ENCODE data around the gene MTHFR.

Gene MTHFR

DNA sequence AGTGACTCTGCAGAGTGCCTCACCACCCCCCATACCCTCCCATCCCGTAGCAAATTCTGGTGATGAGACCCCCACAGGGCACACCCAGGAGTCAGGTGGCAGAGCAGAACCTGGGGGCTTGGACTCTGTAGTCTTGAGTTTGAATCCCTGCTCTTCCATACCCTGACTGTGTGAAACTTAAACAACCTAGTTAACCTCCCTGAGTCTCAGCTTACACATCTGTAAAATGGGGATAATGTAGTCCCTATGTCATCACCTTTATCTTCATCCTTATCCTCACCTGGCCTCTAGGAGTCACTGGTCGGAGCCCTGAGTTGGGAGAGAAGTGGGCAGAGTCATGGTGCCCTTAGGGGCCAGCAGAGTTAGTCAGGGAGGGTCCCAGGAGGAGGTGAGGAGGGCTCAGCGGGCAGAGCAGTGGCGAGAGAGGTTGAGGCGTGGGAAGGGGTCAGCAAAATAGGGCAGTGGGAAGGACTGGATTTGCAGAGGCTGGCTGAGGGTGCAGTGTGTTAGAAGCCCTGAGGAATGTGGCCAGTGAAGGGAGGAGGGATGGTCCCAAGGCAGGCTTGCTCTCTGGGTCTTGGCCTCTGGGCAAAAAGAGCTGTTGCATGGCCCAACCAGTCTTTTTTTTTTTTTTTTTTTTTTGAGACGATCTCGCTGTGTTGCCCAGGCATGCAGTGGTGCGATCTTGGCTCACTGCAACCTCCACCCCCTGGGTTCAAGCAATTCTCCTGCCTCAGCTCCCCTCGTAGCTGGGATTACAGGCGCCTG lies 25.2 kb downstream of the MTHFR start:
- no peak for DNase-seq

DNA sequence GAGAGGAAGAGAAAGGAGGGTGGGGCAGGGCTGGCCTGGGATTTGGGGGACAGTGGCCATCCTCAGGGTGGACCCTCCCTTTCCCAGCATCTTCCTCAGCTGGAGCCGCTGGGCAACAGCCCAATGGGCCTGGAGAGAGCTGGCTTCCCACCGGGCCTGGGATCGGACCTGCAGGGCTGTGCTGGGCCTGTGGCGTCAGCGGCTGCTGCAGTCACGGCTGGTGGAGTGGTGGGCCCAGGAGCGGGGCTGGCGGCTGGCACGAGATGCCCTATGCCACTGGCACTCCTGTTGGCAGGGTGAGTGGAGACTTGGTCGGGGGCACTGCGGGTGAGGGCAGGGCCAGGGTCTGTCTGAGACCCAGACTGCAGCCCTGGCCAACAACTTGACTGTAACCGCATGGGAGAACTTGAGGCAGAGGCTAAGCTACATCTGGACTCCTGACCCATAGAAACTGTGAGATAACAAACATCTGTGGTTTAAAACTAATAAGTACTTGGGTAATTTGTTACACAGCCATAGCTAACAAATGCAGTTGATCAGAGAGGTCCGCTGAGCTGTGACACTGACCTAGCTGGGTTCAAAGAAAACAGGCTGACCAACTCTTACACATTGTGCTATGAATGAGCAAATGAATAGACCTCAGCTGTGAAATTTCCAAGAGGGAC lies 25.9 kb downstream of the MTHFR start:
- no peak for DNase-seq

DNA sequence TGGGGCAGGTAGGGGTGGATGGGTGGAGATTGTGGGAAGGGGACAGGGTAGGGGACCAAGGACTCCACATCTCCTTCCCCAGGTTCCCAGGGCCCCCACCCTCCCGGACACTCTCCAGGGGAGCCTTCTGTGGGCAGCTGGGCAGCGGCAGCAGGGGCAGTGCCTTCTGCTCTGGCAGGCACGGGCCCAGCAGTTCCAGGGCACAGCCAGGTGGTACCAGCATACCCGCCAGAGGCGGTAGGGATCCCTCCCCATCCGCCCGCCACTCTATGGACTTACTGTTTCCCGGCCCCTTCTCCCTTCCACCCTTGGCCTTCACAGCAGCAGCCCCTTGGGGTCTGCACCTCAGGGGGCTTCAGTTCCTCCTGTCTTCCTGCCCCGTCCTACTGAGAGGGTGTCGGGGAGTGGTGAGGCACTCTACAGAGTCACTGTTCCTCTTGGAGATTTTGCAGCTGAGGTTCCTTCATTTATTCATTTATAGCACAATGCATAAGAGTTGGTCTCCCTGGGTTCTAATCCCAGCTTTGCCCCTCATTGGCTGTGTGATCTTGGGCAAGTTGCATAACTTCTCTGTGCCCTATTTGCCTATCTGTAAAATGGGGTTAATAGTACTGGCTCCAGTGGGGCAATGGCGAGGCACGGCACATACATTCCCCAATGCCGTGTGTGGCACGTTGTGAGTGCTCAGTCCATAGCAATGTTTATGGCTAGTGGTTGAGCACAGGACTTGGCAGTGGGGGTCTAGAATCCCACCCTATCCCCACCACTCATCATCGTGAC lies 26.7 kb downstream of the MTHFR start:
- DNase-seq, result no peak

DNA sequence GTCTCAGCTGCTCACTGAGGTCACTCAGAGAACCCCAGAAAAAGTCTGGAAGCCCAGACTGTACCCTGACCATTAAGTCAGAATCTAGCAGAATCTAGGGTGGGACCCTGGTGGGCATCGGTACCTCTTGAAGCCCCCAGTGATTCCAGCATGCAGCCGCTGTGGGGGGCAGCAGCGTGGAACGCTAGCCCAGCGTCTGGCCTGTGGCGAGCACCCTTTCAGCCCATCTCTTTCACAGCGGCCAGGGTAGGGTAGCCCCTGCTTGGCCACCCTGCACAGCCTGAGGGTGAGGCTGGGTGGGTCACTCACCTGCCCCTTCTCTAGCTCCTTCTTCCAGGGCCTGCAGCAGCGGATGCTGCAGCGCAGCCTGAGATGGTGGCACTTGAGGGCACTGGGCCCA lies 27.4 kb downstream of the MTHFR start:
- no peak for DNase-seq

DNA sequence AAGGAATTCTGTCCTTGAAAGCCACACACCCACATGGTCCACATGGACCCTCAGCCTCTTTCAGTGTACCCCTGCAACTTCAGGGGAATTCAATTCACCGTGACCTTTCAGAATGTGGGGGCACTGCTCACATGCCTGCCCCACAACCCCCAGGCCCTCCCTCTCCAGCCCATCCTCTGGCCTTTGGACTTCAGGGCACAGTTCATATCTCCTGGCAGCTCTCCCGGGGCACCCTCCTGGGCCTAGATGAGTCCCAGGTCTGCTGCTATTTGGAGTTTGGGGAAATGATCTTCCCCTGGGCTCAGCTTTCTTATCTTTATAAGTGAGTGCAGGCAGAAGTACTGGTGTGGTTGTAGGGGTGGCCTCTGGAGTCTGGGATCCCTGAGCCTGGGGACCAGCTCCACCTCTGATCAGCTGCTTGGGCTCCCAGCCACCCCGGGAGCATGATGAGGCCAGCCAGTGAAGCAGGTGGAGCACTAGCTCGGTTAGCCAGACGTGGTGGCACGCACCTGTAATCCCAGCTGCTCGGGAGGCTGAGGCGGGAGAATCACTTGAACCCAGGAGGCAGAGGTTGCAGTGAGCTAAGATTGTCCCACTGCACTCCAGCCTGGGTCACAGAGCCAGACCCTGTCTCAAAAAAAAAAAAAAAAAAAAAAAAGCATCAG lies 28.0 kb downstream of the MTHFR start:
- DNase-seq, result no peak

DNA sequence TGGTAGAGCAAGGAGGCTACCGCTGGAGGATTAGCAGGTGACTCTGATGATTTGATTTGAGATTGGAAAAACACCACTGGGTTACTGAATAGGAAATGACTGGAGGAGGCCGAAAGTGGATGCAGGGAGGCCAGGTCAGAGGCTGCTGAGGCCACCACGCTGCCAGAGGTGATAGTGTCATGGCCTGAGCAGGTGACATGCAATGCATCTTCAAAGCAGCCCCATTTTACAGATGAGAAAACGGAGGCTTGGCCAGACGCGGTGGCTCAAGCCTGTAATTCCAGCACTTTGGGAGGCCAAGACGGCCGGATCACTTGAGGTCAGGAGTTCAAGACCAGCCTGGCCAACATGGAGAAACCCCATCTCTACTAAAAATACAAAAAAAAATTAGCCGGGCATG lies 31.0 kb downstream of the MTHFR start:
- no peak for DNase-seq

DNA sequence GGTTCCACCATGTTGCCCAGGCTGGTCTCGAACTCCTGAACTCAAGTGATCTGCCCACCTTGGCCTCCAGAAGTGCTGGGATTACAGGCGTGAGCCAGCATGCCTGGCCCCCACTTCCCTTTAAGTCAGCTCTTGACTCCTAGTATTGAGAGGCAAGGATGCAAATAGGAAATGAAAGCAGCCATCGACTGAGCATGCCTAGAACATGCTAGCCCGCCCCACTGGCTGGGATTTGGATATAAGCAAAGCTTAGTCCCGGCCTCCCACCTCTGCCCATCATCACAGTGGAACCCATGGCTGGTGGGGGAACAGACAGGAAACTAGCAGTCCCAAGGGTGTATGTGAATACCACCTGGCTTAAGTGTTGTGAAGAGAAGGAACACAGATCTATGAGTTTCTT lies 33.3 kb downstream of the MTHFR start:
- DNase-seq, result no peak

DNA sequence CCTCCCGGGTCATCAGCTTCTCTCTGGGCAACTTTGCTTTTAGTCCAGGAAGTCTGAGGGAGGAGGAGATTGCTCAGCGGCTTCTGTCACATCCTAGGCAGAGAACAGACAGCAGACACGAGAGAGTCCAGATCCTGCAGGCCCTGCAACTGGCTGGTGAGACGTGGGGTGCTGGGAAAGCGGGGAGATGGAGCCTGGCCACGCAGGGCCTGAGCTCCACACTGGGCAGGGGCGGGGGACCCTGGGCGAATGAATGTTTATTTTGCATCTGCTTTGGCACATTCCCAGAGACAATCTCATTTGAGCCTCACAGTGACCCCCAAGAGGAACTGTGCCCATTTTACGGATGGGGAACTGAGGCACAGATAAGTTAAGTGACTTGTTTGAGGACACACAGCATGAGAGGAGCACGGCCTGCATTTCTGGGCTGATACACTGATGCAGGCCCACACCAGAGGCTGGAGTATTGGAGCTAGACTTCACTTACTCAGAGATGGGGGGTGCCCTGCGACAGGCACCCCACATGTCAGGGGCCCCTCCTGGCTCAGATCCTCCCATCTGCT lies 34.2 kb downstream of the MTHFR start:
- no peak for DNase-seq

DNA sequence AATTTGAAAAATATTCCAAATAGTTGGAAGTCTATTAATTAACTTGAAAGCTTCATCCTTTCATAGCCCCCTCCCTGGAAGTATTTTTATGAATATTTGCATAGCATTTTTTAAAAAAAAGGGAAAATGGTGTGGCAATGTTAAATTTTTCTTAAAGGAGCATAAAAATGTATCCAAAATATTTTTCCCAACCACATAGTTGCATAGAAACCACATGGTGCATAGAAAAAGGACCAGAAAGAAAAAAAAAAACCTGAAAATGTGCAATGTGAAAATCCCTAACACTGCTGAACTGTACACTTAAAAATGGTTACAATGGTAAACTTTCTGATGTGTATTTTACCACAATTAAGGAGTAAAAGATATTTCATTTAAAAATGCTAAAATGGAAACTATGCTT lies 35.8 kb downstream of the MTHFR start:
- no peak for DNase-seq

DNA sequence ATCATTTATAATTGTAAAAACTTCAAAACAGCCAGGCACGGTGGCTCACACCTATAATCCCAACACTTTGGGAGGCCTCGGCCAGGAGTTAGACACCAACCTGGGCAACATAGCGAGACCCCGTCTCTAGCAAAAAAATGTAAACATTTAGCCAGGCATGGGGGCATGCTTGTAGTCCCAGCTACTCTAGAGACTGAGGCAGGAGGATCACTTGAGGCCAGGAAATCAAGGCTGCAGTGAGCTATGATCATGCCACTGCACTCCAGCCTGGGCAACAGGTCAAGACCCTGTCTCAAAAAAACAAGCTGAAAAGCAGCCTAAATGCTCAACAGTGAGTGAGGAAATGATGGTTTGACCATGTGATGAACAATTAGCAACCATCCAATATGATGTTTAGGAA lies 36.5 kb downstream of the MTHFR start:
- no peak for DNase-seq

DNA sequence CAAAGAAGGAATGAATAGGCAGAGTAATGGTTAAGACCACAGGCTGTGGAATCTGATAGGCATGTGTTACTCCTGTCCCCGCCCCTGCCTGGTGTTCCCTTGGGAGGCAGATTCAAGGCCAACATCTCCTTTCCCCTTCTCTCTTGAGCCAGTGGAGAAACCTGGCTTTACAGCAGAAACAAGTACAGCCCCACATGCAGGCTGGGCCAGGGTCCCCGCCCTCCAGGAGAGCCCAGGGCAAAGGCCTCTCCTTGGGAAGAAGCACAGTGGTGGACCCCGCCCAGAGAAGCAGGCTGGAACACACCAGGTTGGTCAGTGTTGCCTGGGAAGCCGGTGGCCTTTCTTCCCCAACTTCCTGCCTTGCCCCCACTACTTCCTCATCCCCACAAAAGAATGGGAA lies 36.9 kb downstream of the MTHFR start:
- no peak for DNase-seq

DNA sequence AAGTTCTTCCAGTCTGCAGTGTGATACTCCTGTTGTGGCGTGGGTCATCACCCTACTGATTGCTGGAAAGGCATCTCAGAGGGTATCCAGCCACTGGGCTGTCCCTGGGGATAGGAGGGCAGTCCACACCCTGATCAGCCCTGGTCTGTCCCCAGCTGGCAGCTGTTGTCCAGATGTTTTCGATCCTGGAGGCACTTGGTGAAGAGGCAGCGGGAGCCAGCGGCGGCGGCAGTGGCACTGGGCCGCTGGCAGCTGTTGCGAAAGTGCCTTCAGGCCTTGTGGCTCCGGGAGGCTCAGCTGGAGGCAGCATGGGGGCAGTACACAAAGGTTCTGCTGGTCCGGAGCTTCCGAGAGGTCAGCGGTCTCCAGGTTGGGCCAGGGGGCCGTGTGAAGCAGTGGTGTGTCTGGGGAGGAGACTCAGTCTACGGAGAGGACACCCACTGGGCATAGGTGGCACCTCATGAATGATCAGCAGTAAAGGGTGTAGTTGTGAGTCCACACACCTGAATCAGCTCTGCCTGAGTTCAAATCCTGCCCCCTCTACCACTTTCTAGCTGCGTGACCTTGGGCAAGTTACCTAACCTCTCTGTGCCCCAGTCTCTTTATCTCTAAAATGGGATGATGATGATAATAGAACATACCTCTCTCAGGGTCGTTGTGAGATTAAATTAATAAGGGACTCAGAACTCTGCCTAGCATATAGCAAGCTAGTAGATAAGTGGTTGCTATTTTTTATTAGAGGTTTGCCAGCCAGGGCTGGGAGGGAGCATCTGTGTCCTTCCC lies 37.7 kb downstream of the MTHFR start:
- no peak for DNase-seq

DNA sequence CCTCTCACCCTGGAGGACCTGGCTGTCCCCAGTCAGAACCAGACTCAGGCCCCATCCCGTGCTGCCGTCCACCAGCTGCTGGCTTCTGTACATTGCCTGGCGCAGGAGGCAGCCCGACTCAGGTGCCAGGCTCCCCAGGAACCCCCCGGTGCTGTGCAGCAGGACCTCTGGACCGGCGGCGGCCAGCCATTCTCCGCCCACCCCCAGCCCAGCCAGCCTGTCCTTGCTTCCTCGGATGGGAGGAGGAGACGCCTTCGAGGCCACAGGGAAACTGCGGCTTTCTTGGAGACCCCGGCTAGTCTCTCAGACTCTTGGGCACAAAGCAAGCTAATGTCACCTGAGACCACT lies 39.4 kb downstream of the MTHFR start:
- no peak for DNase-seq

DNA sequence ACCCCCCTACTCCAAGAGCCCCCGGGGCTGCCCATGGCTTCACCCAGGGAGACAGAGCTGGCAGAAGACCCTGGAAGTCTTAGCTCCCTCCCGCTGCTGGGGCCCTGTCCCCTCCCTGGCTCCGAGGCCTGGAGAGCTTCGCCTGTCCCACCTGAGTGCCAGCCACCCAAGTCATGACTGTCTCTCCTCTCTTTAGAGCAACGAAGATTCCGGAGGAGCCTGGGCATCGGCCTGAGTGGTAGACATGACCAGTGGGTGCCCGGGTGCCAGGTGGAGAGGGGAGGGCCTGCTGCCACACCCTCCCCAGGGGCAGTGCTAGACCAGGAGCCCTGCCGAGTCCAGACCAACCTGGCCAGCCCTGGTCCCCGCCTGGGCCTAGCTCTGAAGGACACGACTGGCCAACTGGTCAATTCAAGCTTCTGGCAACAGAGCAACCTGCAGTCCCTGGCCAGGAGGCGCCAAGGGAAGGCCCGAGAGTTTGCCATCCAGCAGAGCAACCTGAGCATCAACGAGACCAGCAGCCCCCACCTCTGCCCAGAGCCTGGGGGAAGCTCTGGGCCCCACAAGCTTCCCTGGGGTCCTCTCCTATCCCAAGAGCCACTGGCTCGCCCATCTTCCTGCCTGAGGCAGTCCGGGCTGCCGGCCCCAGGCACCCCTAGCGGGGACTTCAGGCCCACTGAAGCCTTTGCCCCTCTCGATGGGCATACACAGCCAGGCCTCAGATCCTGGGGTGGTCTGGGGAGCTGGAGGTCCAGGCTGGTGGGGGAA lies 39.9 kb downstream of the MTHFR start:
- no peak for DNase-seq

DNA sequence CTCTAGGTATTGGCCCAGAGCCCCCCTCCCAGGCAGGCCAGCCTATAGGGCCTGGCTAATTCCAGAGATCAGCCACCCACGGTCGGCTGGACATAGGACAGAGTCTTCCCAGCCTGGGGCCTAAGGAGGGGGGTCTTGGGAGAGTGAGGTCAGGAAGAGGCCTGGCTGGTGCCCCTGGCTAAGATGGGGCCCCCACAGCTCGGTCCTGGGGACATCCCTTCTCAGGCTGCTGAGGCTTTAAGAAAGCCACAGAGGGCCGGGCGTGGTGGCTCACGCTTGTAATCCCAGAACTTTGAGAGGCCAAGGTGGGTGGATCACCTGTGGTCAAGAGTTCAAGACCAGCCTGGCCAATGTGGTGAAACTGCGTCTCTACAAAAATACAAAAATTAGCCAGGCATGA lies 41.2 kb downstream of the MTHFR start:
- DNase-seq, result no peak

DNA sequence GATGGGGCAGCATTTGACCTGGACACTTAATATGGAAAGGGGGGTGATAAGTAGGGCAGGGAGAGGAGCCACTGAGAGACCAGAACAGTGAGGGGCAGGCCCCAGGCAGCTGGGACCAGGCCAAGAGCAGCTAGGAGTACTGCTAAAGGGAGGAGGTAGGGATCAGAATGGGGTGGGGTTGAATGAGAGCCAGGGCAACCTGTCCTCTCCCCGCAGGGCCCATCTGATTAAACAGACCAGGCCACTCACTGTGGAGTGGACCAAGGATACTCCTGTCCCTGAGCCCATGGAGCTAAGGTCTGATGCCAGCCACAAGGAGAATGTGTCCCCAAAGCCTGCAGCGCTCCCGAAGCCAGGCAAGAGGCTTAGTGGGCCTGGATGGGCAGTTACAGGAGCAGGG lies 41.6 kb downstream of the MTHFR start:
- no peak for DNase-seq

DNA sequence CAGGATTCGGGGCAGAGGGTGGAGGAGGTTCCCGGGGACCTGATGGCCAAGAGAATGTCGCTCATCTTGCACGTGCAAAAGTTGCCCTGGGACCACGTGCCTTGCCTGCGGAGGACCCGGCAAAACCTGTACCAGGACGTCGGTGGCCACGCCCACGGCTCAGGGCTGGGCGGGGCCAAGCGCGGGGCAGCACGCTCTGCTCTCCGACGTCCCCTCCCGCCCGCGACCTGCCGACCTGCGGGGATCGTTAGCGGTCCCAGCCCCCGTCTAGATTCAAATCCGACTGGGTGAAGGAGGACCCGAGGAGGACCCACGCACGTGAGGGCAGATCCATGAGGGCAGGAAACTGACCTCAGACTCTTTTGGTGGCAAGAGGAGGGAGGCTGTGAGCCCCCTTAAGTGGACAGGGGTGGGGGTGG lies 43.8 kb downstream of the MTHFR start, which contains the start of gene C1orf167:
Gene C1orf167 (plus strand): TSS at position 206 of the 419 bp plus-strand sequence. CDS start 2,208 bp downstream, outside the sequence.
- no peak for DNase-seq

DNA sequence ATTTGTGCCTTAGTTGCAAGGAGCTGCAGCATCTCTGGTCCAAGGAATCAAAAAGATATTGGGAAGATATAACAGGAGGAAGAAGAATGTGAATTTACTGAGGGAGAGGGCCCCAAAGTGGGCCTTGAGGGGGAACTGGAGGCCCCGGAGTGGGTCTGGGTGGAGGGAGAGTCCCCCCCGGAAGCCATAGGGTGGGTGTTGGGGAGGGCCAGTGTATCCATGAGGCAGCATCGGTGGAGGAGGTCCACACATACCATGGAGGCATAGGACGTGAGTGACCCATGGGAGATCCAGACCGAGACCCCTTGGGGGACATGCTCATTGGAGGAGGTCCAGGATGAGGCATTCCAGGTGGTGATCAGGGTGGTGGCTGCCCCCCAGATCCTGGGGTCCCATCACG lies 44.5 kb downstream of the MTHFR start:
- no peak for DNase-seq

DNA sequence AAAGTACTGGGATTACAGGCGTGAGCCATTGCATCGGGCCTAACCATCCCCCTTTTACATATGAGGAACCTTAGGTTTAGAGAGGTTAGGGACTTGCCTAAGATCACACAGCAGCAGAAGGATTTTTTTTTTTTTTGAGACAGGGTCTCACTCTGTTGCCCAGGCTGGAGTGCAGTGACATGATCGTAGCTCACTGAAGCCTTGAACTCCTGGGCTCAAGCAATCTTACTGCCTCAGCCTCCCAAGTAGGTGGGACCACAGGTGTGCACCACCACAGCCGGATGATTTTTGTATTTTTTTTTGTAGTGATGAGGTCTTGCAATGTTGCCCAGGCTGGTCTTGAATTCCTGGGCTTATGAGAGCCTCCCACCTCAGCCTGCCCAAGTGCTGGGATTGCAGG lies 46.0 kb downstream of the MTHFR start:
- DNase-seq, result no peak

DNA sequence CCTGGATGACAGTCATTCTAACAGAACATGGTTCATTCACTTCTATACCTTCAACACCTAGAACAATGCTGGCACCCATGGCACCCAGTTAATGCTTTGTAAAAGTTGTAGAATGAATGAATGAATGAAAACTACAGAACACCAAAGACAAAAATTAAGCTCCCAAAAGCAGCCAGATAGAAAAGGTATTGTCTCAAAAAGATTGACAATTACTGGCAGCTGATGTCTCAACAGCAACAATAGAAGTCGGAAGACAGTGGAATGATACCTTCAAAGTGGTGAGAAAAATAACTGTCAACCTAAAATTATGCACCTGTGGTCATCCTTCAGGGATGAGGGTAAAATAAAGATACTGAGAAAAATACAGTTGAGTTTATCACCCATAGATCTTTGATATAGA lies 48.7 kb downstream of the MTHFR start:
- no peak for DNase-seq

DNA sequence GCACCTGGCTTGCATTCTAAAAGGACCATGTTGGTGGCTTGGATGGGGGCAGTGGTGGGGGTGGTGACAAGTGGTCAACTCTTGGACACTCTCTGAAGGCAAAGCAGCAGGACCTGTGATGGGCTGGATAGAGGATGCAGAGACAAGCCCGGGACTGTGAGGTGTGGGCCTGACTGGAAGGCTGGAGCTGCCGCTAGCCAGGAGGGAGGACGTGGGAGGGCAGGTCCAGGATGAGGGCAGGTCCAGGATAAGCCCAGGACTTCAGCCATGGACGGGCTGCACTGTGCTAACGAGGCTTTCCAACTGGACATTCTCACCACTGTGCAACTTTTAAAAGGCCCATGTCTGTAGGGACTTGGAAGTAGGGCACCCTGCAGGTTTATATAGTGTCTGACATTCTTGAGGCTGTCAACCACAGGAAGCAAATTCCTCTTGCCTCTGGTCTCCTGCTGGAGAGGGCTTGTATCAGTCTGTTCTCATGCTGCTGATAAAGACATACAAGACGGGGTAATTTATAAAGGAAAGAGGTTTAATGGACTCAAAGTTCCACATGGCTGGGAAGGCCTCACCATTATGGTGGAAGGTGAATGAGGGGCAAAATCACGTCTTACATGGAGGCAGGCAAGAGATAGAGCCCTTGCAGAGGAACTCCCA lies 52.1 kb downstream of the MTHFR start:
- no peak for DNase-seq
